ENCODE measurements around the gene PLD1.

GRCh38 chr3:171822431-171823106, 12.3 kb upstream of the PLD1 start:
- TF ChIP-seq, protein P1, sequence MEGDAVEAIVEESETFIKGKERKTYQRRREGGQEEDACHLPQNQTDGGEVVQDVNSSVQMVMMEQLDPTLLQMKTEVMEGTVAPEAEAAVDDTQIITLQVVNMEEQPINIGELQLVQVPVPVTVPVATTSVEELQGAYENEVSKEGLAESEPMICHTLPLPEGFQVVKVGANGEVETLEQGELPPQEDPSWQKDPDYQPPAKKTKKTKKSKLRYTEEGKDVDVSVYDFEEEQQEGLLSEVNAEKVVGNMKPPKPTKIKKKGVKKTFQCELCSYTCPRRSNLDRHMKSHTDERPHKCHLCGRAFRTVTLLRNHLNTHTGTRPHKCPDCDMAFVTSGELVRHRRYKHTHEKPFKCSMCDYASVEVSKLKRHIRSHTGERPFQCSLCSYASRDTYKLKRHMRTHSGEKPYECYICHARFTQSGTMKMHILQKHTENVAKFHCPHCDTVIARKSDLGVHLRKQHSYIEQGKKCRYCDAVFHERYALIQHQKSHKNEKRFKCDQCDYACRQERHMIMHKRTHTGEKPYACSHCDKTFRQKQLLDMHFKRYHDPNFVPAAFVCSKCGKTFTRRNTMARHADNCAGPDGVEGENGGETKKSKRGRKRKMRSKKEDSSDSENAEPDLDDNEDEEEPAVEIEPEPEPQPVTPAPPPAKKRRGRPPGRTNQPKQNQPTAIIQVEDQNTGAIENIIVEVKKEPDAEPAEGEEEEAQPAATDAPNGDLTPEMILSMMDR (IDR thresholded peaks at IDR 0.05), result no peak
- no peak for TF ChIP-seq POLR2A (IDR thresholded peaks at IDR 0.05)
